Gastroesophageal sphincter (tissue), 4 donors: ENCODE measurements around the gene IDS. TPM values are rescaled to one million over a fixed set of nuclear protein-coding genes. Genes with fewer than 3 reads are reported as not detected.

ENCODE experiments used
- ATAC-seq: fragments of 150-250 bp; one replicate; pipeline ENCODE4 v1.9.1; 2016; ENCODE audit warnings: mild to moderate bottlenecking, moderate library complexity
- H3K27ac ChIP-seq, 4 donors: fragments of 200-600 bp; sonication (generic) in 3 of 4; 1 replicate in 3 of 4; 2 replicates in 1 of 4; pipeline ENCODE4 v1.5.1; 2016 to 2019
- H3K27me3 ChIP-seq: fragments of 200-600 bp; sonication (generic); one replicate; pipeline ENCODE4 v1.5.1; 2019
- H3K36me3 ChIP-seq, 2 donors: fragments of 200-600 bp; sonication (generic); one replicate each; pipeline ENCODE4 v1.5.1; 2019; ENCODE audit warnings: control low read depth in 1 of 2
- H3K4me1 ChIP-seq, 3 donors: fragments of 200-600 bp; sonication (generic); 1 replicate in 2 of 3; 2 replicates in 1 of 3; pipeline ENCODE4 v1.5.1; 2016 to 2019; ENCODE audit warnings: control low read depth in 2 of 3
- H3K4me3 ChIP-seq, 2 donors: fragments of 200-600 bp; sonication (generic); one replicate each; pipeline ENCODE4 v1.5.1; 2019; ENCODE audit warnings: mild to moderate bottlenecking in 1 of 2, moderate library complexity in 1 of 2
- H3K9me3 ChIP-seq, 3 donors: fragments of 200-600 bp; sonication (generic); one replicate each; pipeline ENCODE4 v1.5.1; 2017 to 2019; ENCODE audit warnings: control low read depth in 2 of 3
- EP300 ChIP-seq: sonication (generic); formaldehyde crosslinking; IDR thresholded peaks from one replicate; pipeline ENCODE4 v1.6.1; 2017; ENCODE audit warnings: antibody characterized with exemption, mild to moderate bottlenecking
- POLR2A ChIP-seq, 2 donors: fragments of 450-650 bp; IDR thresholded peaks; one replicate each; pipeline ENCODE4 v1.6.1; 2017; ENCODE audit warnings: antibody characterized with exemption in 2 of 2, mild to moderate bottlenecking in 2 of 2, moderate library complexity in 1 of 2
- POLR2AphosphoS5 ChIP-seq: sonication (generic); formaldehyde crosslinking; IDR thresholded peaks from one replicate; pipeline ENCODE4 v1.6.1; 2017; ENCODE audit warnings: antibody characterized with exemption
- WGBS, 2 donors: methylation state at CpG; one replicate each; pipeline ENCODE4 v1.1.5; 2018; ENCODE audit warnings: low coverage in 1 of 2; 5-methylcytosine and 5-hydroxymethylcytosine counted together
- total RNA-seq, 4 donors: library from RNA; depleted of rRNA; stranded (reverse); fragments of >200 nt; gene quantifications; one replicate each; pipeline ENCODE4 v1.1.0, GENCODE V29; 2016
- TF ChIP-seq, protein P1 (sequence below), 4 experiments: fragments of 200-600 bp in 2 of 4; fragments of 450-650 bp in 2 of 4; sonication (generic) in 1 of 4; IDR thresholded peaks; one replicate each; pipeline ENCODE4 v1.5.1; 2017 to 2019; ENCODE audit warnings: antibody characterized with exemption in 4 of 4, mild to moderate bottlenecking in 2 of 4, moderate library complexity in 2 of 4

The IDS gene
- total RNA-seq, 4 donors from 2014 or later = 65.1 to 117 (median 97.1) TPM

DNA sequence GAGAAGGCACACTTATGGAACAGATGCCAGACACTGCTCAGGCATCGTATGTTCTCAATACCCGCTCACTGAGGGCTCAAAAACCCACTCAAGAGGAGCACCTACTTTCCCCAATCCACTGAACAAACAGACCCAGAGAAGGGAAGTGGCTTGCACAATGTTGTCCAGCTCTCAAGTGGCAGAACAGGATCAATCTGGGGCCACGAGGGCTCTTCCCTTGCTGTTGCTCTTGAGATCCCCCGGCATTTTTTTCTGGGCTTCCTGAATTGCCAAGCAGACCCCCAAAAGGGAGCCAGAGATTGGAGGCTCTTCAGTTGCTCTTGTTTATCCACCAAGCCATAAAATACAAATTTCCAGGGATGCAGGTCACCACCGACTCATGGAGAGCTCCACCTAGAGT lies 35.7 kb downstream of the IDS start:
- no peak for ATAC-seq
- no peaks in the 10 kb centered on the region for H3K36me3 ChIP-seq
- no peak overlapping the region for H3K27ac ChIP-seq
- H3K4me3 ChIP-seq = no peak overlapping the region
- H3K27me3 ChIP-seq = no peaks in the 10 kb centered on the region
- H3K4me1 ChIP-seq = peaks cover 0 to 5% (median 0%) of the 10 kb centered on the region in 3 donors
- TF ChIP-seq POLR2AphosphoS5 = no peak
- TF ChIP-seq, protein P1, sequence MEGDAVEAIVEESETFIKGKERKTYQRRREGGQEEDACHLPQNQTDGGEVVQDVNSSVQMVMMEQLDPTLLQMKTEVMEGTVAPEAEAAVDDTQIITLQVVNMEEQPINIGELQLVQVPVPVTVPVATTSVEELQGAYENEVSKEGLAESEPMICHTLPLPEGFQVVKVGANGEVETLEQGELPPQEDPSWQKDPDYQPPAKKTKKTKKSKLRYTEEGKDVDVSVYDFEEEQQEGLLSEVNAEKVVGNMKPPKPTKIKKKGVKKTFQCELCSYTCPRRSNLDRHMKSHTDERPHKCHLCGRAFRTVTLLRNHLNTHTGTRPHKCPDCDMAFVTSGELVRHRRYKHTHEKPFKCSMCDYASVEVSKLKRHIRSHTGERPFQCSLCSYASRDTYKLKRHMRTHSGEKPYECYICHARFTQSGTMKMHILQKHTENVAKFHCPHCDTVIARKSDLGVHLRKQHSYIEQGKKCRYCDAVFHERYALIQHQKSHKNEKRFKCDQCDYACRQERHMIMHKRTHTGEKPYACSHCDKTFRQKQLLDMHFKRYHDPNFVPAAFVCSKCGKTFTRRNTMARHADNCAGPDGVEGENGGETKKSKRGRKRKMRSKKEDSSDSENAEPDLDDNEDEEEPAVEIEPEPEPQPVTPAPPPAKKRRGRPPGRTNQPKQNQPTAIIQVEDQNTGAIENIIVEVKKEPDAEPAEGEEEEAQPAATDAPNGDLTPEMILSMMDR (IDR thresholded peaks at IDR 0.05) = no peak
- no peak for TF ChIP-seq POLR2A (IDR thresholded peaks at IDR 0.05)
- TF ChIP-seq EP300 = no peak
- 80 to 81% methylated on average over 1 to 3 of the region's 5 CpGs for WGBS, 2 donors
- no peaks in the 10 kb centered on the region for H3K9me3 ChIP-seq

- Histone ChIP-seq H3K4me3 (no peak overlapping the region), H3K36me3 (no peaks in the 10 kb centered on the region), H3K27me3 (no peaks in the 10 kb centered on the region), H3K27ac (no peak overlapping the region), H3K9me3 (peaks cover 0 to 3% (median 0%) of the 10 kb centered on the region in 3 donors), H3K4me1 (peaks cover 0 to 5% (median 0%) of the 10 kb centered on the region in 3 donors)
- TF ChIP-seq POLR2A (IDR thresholded peaks at IDR 0.05) = no peak
- TF ChIP-seq POLR2AphosphoS5 = no peak
- TF ChIP-seq EP300 = no peak
- TF ChIP-seq, protein P1 (IDR thresholded peaks at IDR 0.05) = no peak
- no peak for ATAC-seq
- 43 to 56% methylated on average over 1 to 3 of the region's 5 CpGs for WGBS, 2 donors
Measured at GRCh38 chrX:149467920-149468319, 37.2 kb downstream of the IDS start.

DNA sequence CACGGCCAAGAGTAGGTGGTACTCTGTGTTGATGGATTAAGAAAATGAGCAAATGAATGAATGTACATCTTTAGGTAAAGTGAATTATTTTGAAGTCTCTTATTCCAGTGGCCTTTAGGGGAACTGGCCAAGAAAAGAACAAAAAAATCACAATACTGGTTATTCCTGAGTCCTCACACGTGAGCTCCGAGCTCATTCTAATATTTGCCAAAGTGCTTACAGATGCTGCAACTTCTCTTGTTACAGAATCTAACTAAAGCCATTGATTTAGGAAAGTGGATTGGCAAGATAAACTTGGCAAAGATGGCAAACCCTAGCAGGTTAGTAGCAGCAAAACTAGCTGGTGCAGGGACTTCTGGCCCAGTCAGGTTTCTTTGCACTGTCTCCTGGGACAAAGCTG lies 37.6 kb downstream of the IDS start:
- WGBS, 2 donors = 55 to 65% methylated on average over 2 to 3 of the region's 3 CpGs
- TF ChIP-seq, protein P1 (IDR thresholded peaks at IDR 0.05) = no peak
- no peak for TF ChIP-seq POLR2A (IDR thresholded peaks at IDR 0.05)
- no peak for TF ChIP-seq EP300
- no peak for TF ChIP-seq POLR2AphosphoS5
- no peak overlapping the region for H3K4me3 ChIP-seq
- no peaks in the 10 kb centered on the region for H3K36me3 ChIP-seq
- H3K9me3 ChIP-seq = peaks cover 0 to 3% (median 0%) of the 10 kb centered on the region in 3 donors
- H3K27me3 ChIP-seq = no peaks in the 10 kb centered on the region
- no peak overlapping the region for H3K27ac ChIP-seq
- no peak for ATAC-seq
- peaks cover 0 to 5% (median 0%) of the 10 kb centered on the region in 3 donors for H3K4me1 ChIP-seq

- H3K27ac ChIP-seq = no peak overlapping the region
- H3K27me3 ChIP-seq = no peaks in the 10 kb centered on the region
- no peaks in the 10 kb centered on the region for H3K4me1 ChIP-seq
- peaks cover 0 to 3% (median 0%) of the 10 kb centered on the region in 3 donors for H3K9me3 ChIP-seq
- TF ChIP-seq EP300 (no peak), POLR2AphosphoS5 (no peak), POLR2A (IDR thresholded peaks at IDR 0.05) (no peak)
- TF ChIP-seq, protein P1 (IDR thresholded peaks at IDR 0.05) = no peak
- H3K36me3 ChIP-seq = no peaks in the 10 kb centered on the region
- no peak overlapping the region for H3K4me3 ChIP-seq
- WGBS, 2 donors = 36 to 80% methylated on average over 1 of the region's 1 CpG
- no peak for ATAC-seq
Measured at GRCh38 chrX:149462849-149463248, 42.3 kb downstream of the IDS start.

DNA sequence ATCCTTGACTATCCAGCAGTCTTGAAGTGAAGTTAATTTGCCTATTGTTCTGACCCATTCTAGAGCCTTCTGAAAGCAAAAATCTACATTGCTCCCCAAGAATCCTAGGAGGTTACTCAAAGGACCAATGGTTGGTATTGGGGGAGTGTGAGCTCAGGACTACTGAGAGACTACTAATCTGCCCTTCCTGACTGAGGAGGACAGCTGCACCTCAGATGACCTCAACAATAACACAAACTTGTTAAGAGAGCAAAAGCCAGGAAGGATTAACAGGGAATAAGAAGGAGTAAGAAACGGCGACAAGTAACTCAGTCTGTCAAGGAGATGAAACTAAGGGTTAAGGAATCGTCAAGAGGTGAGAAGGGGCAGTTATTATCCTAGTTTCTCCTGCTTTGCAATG lies 43.4 kb downstream of the IDS start:
- Histone ChIP-seq H3K36me3 (no peaks in the 10 kb centered on the region), H3K4me3 (no peak overlapping the region), H3K9me3 (peaks cover 0 to 3% (median 0%) of the 10 kb centered on the region in 3 donors), H3K27ac (no peak overlapping the region), H3K27me3 (no peaks in the 10 kb centered on the region), H3K4me1 (no peaks in the 10 kb centered on the region)
- TF ChIP-seq, protein P1 (IDR thresholded peaks at IDR 0.05) = no peak
- no peak for TF ChIP-seq POLR2AphosphoS5
- no peak for TF ChIP-seq POLR2A (IDR thresholded peaks at IDR 0.05)
- TF ChIP-seq EP300 = no peak
- ATAC-seq = no peak
- 67 to 71% methylated on average over 2 to 3 of the region's 3 CpGs for WGBS, 2 donors
